GM12801 (cell line): Measurements from ENCODE around the gene DNAJC12.

Experiments used
- CTCF ChIP-seq: IDR thresholded peaks from one replicate; pipeline ENCODE4 v1.5.1; 2011; ENCODE audit warnings: control low read depth; ENCODE audit not compliant: insufficient read length; ENCODE audit errors: extremely low read depth

The DNAJC12 gene

GRCh38 chr10:67785098-67785497, 52.9 kb downstream of the DNAJC12 start:
- TF ChIP-seq CTCF = no peak

GRCh38 chr10:67784474-67784873, 53.5 kb downstream of the DNAJC12 start:
- no peak for TF ChIP-seq CTCF

GRCh38 chr10:67783606-67784294, 54.2 kb downstream of the DNAJC12 start:
- TF ChIP-seq CTCF = no peak

GRCh38 chr10:67782530-67782929, 55.5 kb downstream of the DNAJC12 start:
- TF ChIP-seq CTCF = no peak

- no peak for TF ChIP-seq CTCF
These were observed 57.0 kb downstream of the DNAJC12 start for GRCh38 chr10:67780759-67781538.

GRCh38 chr10:67779465-67780203, 58.4 kb downstream of the DNAJC12 start:
- TF ChIP-seq CTCF = no peak

- TF ChIP-seq CTCF = no peak
These were observed 61.6 kb downstream of the DNAJC12 start for GRCh38 chr10:67776371-67776770.
